NCI-H345 treated with DMSO at 0.1 percent for 48 hours (cell line): ENCODE data around the gene NOG.

Source experiments
- DNase-seq: peaks from one replicate; lab custom pipeline; 2025; ENCODE audit not compliant: unreplicated experiment; lab: John Stamatoyannopoulos, UW

NOG gene

DNA sequence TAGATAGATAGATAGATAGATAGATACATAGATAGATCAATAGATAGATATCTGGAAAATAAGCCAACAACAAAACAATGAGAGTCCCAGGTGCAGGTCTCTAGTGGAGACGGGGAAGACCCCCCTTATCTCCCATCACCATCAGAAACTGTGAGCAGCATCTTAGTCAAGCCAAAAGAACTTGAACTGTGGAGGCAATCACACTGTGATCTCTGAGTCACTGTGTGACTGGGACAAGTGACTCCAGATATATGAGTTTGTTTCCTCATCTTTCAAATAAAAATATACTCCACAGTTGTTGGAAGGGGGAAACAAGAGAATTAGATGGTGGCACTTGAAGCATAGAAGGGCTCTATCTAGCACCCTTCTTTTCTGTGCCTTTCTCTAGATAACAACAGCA, 42.1 kb downstream of the NOG start:
- no peak for DNase-seq

GRCh38 chr17:56636265-56636664, 42.8 kb downstream of the NOG start:
- no peak for DNase-seq

DNA sequence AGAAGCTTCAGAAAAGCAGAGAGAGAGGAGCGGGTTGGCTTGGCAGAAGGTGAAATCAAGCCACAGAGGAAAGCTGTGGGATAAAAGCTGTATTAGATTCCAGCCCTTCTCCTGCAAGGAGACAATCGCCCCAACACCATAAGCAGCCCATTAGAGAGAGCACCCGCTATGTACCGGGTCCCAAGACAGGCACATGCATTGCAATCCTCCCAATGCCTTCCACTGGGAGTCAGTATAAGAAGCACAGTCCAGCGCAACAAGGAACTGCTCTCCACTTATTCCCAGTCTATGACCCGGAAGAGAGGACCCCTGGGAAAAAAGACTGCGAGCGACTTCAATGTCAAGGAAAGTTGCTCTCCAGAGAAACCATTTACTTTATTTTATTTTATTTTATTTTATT, 43.8 kb downstream of the NOG start:
- DNase-seq, result no peak

DNA sequence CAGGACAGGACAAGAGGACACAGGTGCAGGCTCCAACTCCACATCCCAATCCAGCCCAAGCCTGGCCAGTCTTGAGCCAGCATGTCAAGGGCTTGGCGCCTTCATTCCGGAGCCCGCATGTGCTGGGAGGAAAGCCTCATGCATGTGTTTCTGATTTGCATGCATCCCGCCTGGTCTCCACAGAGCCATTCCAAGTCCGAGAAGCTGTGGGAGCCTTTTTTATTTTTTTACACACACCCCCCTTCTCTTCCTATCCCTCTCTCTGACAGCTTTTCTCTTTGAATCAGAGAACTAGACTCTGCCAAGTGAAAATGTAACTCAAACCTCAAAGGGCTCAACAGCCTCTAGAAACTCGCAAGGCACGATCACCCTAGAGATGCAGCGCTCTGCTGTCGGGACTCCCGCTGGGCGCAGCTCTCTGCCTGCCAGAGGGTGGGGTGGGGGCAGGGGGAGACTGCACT, 45.1 kb downstream of the NOG start:
- no peak for DNase-seq

GRCh38 chr17:56639517-56639916, 46.0 kb downstream of the NOG start:
- DNase-seq, result no peak

GRCh38 chr17:56640116-56640515, 46.6 kb downstream of the NOG start:
- DNase-seq, result no peak

GRCh38 chr17:56641373-56641772, 47.9 kb downstream of the NOG start:
- no peak for DNase-seq

DNA sequence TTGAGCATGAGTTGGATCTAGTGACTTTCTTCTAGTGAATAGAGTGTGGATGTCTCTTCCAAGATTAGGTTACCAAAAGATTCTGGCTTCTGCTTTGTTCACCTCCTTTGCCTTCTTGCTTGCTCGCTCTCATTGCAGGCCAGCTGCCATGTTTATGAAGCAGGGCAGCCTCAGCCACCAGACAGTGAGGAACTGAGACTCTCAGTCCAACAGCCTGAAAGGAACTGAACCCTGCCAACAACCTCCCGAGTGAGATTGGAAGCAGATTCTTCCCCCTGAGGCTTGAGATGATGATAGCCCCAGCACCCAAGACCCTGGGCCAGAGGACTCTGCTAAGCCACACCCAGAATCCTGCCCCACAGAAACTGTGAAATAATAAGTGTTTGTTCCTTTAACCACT, 48.4 kb downstream of the NOG start:
- no peak for DNase-seq

DNA sequence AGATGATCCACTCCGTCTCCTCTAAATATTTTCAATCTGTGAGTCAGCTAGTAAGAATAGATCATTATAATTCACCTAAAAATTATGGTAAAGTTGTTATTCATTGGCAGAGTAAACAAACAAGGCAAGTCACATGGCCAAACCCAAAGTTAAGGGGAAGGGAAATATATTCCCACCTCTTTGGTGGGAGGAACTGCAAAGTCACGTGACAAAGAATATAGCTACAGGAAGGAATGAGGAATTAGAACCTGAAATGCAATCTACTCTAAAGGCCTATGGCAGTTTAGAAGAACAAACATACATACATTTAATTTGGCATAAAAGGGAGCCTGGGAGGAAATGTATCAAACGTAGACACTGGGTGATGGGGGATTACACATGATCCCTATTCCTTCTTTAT, 48.9 kb downstream of the NOG start:
- DNase-seq, result no peak
